Measurements from ENCODE around the gene CALCR.

Gene CALCR

DNA sequence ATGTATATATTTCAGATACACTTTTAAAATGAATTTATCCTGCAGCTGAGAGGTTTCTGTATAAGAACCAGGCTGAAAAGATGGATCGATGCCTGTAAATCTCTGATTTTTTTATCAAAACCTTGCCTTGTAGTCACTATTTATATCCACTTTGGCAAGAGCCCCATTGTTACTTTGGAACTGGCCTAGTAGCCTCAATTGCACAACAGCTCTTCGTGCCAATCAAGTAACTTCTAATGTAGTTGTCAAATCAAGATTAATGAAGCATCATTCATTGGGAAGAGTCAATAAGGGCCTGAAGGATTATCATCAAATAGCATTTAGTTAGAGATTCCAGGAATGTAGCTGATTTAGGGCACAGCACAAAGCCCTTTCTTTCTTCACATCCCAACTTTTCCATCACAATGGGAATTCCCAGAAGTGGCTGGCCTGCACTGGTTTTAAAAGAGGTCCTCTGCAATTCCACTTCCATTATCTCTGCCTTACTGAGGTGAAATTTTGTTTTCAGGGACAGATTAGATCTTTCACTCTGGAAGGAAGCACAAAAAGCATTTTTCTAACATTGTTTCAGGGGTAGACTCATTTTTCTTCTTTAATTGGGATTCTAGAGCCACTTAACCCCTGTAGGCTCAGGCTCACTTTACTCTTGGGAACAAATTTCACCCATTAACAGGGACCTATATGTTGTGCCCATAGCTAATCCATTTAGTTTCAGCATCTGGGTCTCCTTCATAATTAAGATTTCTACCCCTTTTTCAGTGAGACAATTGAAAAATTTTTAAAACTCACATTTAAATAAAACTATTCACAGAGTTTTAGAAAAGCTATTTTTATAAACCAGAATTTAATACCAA lies 97.8 kb downstream of the CALCR start:
- H3K27ac ChIP-seq = no peak overlapping the region
- no peak overlapping the region for H3K4me3 ChIP-seq
- DNase-seq (ENCODE audit: low spot score) = no peak
- TF ChIP-seq CTCF (IDR thresholded peaks at IDR 0.05) = no peak

DNA sequence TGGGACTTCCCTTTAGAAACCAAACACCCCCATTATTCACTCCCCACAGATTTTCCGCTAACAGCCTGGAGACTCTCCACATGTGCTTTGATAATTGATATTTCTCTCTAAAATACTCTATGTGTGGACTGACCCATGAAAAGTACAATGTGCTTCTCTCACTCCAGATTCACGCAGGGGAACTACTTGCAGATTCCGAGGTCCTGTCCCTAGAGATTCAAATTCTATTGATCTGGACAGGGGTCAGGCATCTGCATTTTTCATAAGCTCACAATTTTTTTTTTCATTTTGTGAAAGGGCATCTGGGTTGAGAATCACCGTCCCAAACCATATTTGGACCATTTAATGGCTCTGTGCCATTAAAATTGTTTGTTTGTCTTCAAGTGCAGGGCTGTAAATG lies 98.7 kb downstream of the CALCR start:
- no peak for DNase-seq (ENCODE audit: low spot score)
- Histone ChIP-seq H3K27ac (no peak overlapping the region), H3K4me3 (no peak overlapping the region)
- no peak for TF ChIP-seq CTCF (IDR thresholded peaks at IDR 0.05)

DNA sequence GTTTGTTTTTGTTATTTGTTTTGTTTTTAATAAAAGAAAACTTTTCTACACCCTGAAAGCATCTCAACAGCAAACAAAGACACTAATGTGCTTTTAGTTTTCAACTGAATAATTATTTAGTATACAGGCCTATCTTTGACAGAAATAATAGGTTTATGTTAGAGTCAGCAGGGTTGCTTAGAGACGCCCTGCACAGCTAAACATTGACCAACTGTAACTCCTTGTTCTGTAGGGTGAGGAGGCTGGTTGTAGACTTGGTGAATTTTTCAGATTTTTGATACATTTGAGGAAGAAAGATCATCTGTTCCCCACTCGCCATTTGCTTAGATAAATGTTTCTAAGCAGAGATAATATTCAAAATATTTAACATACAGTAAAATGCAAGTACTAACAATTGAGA lies 103.1 kb downstream of the CALCR start:
- no peak overlapping the region for H3K27ac ChIP-seq
- no peak overlapping the region for H3K4me3 ChIP-seq
- TF ChIP-seq CTCF (IDR thresholded peaks at IDR 0.05) = no peak
- no peak for DNase-seq (ENCODE audit: low spot score)

DNA sequence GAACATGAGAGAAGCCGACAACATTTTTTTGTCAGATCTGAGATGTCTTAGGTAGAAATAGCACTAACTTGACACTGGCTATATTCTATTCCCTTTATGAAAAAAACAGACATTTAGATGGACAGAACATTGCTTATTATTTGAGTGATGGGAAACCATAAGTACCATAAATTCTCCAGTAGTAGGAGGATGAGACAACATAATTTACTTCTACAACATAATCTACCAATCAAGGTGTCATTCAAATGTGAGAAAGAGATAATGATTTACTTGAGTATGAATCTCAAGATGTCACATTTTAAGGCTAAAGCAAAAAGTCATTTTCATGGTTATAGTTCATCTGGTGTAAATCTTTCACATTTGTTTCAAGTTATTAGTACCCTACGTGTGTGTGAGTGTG lies 110.8 kb downstream of the CALCR start:
- DNase-seq (ENCODE audit: low spot score) = no peak
- TF ChIP-seq CTCF (IDR thresholded peaks at IDR 0.05) = no peak
- Histone ChIP-seq H3K27ac (no peak overlapping the region), H3K4me3 (no peak overlapping the region)

- Histone ChIP-seq H3K27ac (no peak overlapping the region), H3K4me3 (no peak overlapping the region)
- no peak for DNase-seq (ENCODE audit: low spot score)
- no peak for TF ChIP-seq CTCF (IDR thresholded peaks at IDR 0.05)
Observed at GRCh38 chr7:93461350-93461749, 113.2 kb downstream of the CALCR start.

DNA sequence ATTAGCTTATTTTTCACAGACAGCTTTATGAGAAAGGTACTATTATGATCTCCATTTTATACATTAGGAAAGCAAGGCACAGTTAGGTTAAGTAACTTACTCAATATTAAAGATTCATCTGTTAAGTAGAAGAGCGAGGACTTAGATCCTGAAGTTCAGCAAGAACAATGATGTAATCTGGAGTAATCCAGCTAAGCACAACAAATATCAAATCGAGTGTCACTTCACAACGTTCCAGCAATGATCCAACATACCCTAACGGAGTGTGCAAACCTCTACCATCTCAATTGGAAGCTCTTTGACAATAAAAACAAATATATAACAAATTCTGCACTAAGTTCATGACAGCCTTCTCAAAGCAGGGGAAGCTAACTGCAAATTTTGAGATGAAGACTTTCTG lies 121.3 kb downstream of the CALCR start:
- TF ChIP-seq CTCF (IDR thresholded peaks at IDR 0.05) = no peak
- no peak overlapping the region for H3K4me3 ChIP-seq
- DNase-seq (ENCODE audit: low spot score) = no peak
- H3K27ac ChIP-seq = no peak overlapping the region

GRCh38 chr7:93448176-93448575 lies 126.3 kb downstream of the CALCR start:
- no peak for DNase-seq (ENCODE audit: low spot score)
- no peak for TF ChIP-seq CTCF (IDR thresholded peaks at IDR 0.05)
- Histone ChIP-seq H3K4me3 (no peak overlapping the region), H3K27ac (no peak overlapping the region)

Data from coronary artery (tissue), 2 donors.